ENCODE data around the gene ASCC1. TPM values are rescaled to one million over a fixed set of nuclear protein-coding genes. Genes with fewer than 3 reads are reported as not detected.

Gene ASCC1
- total and polyA plus RNA-seq, 9 donors, result 21.6 to 53.9 (median 31.1) TPM

DNA sequence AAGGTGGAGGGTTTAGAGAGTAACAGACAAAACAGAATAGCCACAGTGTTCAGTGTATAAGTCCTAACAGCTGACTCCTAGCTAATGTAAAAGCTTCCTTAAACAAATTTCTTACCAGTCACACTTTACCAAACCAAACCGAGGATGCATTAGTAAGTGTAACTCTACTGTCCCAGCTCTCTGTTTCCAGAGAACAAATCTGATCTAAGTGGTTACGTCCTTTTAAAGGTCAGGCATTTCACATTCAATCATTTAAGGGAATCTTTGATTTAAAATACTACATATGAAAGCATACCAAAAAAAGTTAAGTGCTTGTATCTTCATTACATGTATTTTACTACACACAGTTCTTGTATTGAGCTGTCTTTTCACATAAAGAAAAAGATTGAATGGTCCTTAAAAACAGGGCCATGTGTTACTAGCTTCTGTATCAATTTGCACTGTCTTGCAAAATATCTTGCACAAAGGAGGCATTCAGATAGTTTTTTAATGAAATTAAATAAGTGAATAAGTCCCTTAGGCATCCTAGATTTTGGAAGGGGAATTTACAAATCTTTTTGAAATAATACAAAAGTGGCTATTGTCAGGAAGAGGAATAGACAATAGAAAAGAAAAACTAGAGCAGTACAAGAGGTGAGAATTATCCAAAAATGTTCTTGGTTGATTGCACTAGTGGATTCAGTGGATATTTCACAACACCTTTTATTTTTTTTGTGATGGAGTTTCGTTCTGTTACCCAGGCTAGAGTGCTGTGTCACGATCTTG lies 69.3 kb downstream of the ASCC1 start:
- intact Hi-C loops (cut with DNase I), result no loop called here
- no peaks in the 10 kb centered on the region for H3K27me3 ChIP-seq
- H3K4me1 ChIP-seq (ENCODE audit: insufficient read depth), result no peaks in the 10 kb centered on the region
- H3K36me3 ChIP-seq, result no peaks in the 10 kb centered on the region
- no peak overlapping the region for H3K27ac ChIP-seq
- no peak for DNase-seq
- TF ChIP-seq POLR2A (IDR thresholded peaks at IDR 0.05), result no peak
- TF ChIP-seq, protein P1, sequence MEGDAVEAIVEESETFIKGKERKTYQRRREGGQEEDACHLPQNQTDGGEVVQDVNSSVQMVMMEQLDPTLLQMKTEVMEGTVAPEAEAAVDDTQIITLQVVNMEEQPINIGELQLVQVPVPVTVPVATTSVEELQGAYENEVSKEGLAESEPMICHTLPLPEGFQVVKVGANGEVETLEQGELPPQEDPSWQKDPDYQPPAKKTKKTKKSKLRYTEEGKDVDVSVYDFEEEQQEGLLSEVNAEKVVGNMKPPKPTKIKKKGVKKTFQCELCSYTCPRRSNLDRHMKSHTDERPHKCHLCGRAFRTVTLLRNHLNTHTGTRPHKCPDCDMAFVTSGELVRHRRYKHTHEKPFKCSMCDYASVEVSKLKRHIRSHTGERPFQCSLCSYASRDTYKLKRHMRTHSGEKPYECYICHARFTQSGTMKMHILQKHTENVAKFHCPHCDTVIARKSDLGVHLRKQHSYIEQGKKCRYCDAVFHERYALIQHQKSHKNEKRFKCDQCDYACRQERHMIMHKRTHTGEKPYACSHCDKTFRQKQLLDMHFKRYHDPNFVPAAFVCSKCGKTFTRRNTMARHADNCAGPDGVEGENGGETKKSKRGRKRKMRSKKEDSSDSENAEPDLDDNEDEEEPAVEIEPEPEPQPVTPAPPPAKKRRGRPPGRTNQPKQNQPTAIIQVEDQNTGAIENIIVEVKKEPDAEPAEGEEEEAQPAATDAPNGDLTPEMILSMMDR (IDR thresholded peaks at IDR 0.05), result no peak
- TF ChIP-seq EP300 (IDR thresholded peaks at IDR 0.05), result no peak
- no peak overlapping the region for H3K4me3 ChIP-seq
- WGBS, 3 donors, result 91 to 93% (median 93%) methylated on average over 4 of the region's 4 CpGs
- no peaks in the 10 kb centered on the region for H3K9me3 ChIP-seq

DNA sequence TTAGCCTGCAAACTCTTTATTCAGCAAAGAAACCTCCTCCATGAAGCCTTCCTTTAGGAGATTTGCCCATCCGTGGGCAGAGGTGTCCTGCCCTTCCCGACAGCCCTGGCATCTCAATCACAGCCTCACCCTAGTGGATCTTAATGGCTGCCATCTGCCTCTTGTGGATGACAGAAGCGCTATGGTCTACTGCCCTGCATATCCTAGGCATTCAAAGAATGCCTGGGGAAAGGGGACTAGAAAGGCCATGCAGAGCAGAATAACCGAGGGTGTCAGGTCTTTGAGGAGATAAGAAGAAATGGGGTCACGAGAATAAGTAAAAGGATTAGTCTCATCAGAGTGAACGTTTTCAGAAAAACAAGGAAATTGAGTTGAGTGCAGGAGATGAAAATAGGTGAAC lies 70.0 kb downstream of the ASCC1 start:
- TF ChIP-seq EP300 (IDR thresholded peaks at IDR 0.05) (no peak), POLR2A (IDR thresholded peaks at IDR 0.05) (no peak)
- TF ChIP-seq, protein P1 (IDR thresholded peaks at IDR 0.05), result no peak
- Histone ChIP-seq H3K4me1 (ENCODE audit: insufficient read depth) (no peaks in the 10 kb centered on the region), H3K9me3 (no peaks in the 10 kb centered on the region), H3K27me3 (no peaks in the 10 kb centered on the region), H3K4me3 (no peak overlapping the region), H3K27ac (no peak overlapping the region), H3K36me3 (no peaks in the 10 kb centered on the region)
- intact Hi-C loops (cut with DNase I), result no loop called here
- WGBS, 3 donors, result 75 to 81% (median 78%) methylated on average over 6 of the region's 6 CpGs
- no peak for DNase-seq

DNA sequence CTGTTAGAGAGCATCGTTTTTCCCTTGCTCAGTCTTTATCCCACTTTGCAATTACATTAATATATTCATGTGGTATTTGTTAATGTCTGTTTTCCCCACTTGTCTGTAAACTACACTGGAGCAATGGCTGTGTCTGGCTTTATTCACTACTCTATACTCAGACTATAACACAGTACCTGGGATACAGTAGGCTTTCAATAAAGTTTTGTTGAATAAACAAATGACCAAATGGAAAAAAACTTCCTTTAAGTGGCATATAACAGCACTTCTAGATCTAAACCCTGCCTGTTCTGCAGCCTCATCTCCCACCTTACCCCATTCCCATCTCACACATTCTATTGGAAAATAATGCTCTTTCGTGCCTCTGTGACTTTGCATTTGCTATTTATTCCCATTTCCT lies 70.4 kb downstream of the ASCC1 start:
- H3K27ac ChIP-seq, result no peak overlapping the region
- no peaks in the 10 kb centered on the region for H3K27me3 ChIP-seq
- H3K4me1 ChIP-seq (ENCODE audit: insufficient read depth), result no peaks in the 10 kb centered on the region
- 81 to 86% (median 82%) methylated on average over 2 of the region's 2 CpGs for WGBS, 3 donors
- DNase-seq, result no peak
- intact Hi-C loops (cut with DNase I), result no loop called here
- H3K4me3 ChIP-seq, result no peak overlapping the region
- no peak for TF ChIP-seq POLR2A (IDR thresholded peaks at IDR 0.05)
- TF ChIP-seq, protein P1 (IDR thresholded peaks at IDR 0.05), result no peak
- no peak for TF ChIP-seq EP300 (IDR thresholded peaks at IDR 0.05)
- no peaks in the 10 kb centered on the region for H3K9me3 ChIP-seq
- H3K36me3 ChIP-seq, result no peaks in the 10 kb centered on the region

DNA sequence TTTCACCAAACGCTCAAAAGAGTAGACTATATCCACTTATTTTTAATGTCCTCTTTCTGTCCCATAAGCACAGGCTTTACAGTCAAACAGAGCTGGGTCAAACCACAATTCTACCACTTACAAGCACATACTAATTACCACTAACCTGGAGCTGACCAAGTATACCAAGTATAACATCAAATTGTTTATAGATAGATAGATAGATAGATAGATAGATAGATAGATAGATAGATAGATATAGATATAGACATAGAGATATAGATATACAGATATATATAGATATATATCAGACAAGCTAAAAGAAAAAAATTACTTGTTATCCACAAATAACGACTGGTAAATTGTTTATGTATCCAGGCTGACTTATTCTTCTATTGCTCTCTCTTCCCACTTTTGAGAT lies 75.2 kb downstream of the ASCC1 start:
- intact Hi-C loops (cut with DNase I), result no loop called here

More for the DNA sequence above, 75.2 kb downstream of the ASCC1 start:
- 92 to 96% (median 93%) methylated on average over 2 of the region's 2 CpGs for WGBS, 3 donors
- TF ChIP-seq, protein P1 (IDR thresholded peaks at IDR 0.05), result no peak
- no peak for TF ChIP-seq POLR2A (IDR thresholded peaks at IDR 0.05)
- no peak for TF ChIP-seq EP300 (IDR thresholded peaks at IDR 0.05)
- no peak overlapping the region for H3K4me3 ChIP-seq
- H3K4me1 ChIP-seq (ENCODE audit: insufficient read depth), result no peaks in the 10 kb centered on the region
- no peaks in the 10 kb centered on the region for H3K27me3 ChIP-seq
- no peak overlapping the region for H3K27ac ChIP-seq
- H3K36me3 ChIP-seq, result no peaks in the 10 kb centered on the region
- H3K9me3 ChIP-seq, result no peaks in the 10 kb centered on the region
- no peak for DNase-seq
